A549 (cell line): ENCODE results near the gene SETD9. TPM values are rescaled to one million over a fixed set of nuclear protein-coding genes. Genes with fewer than 3 reads are reported as not detected.

Experiments used
- ATAC-seq, 2 experiments: fragments of 200-7000 bp in 1 of 2; fragments of >200 bp in 1 of 2; cut with Nextera tagmentation in 1 of 2; cut with Tn5 transposase in 1 of 2; 3 replicates each; pipeline versions ENCODE4 v1.8.0 to v1.9.1; 2018 to 2020; ENCODE audit warnings: mild to moderate bottlenecking in 1 of 2, moderate library complexity in 1 of 2
- CTCF ChIA-PET: fragments of 300-600 bp; sonication (Branson Sonifier 250); formaldehyde crosslinking; extraction: SDS; loops from one replicate; lab custom pipeline; 2021; ENCODE audit warnings: antibody characterized with exemption, inconsistent platforms; lab: Yijun Ruan, JAX
- POLR2A ChIA-PET: fragments of 350-600 bp; formaldehyde crosslinking; extraction: SDS; loops from one replicate; lab custom pipeline; 2021; ENCODE audit warnings: antibody characterized with exemption, inconsistent platforms; lab: Yijun Ruan, JAX
- DNase-seq, 2 experiments: peaks; one replicate each; pipeline versions ENCODE4 v3.0.0 to v3.0.0-alpha.2; 2011 to 2016; ENCODE audit warnings: low read depth in 1 of 2, low spot score in 1 of 2
- FAIRE-seq: peaks from 2 replicates; lab custom pipeline; 2011; peaks lifted over from hg19 to GRCh38; lab: Jason Lieb, UNC
- H3K27ac ChIP-seq, 2 experiments: fragments of >200 bp; sonication (Bioruptor Twin); formaldehyde crosslinking; 3 replicates each; pipeline ENCODE4 v1.5.1; 2016 to 2017
- H3K4me1 ChIP-seq: fragments of >200 bp; sonication (Bioruptor Twin); formaldehyde crosslinking; 3 replicates; pipeline ENCODE4 v1.6.1; 2016
- H3K4me2 ChIP-seq: fragments of >200 bp; sonication (Bioruptor Twin); formaldehyde crosslinking; 3 replicates; pipeline ENCODE4 v1.6.1; 2016
- H3K4me3 ChIP-seq: fragments of >200 bp; sonication (Bioruptor Twin); formaldehyde crosslinking; 3 replicates; pipeline ENCODE4 v1.5.1; 2016
- H3K9me3 ChIP-seq: fragments of >200 bp; sonication (Bioruptor Twin); formaldehyde crosslinking; 3 replicates; pipeline ENCODE4 v1.6.1; 2016
- ATOH8 ChIP-seq: fragments of 250-450 bp; sonication (Bioruptor Pico); IDR thresholded peaks from 2 replicates; pipeline ENCODE4 v1.5.0; 2020; ENCODE audit warnings: low read depth, mild to moderate bottlenecking, moderate library complexity
- BCL3 ChIP-seq: fragments of >200 bp; sonication (Bioruptor Twin); formaldehyde crosslinking; IDR thresholded peaks from 3 replicates; pipeline ENCODE4 v1.6.1; 2016
- BHLHE40 ChIP-seq: IDR thresholded peaks from 2 replicates; pipeline ENCODE4 v1.6.1; 2012; ENCODE audit warnings: low read depth, low read length, inconsistent platforms
- CBX2 ChIP-seq: fragments of 200-600 bp; sonication (generic); IDR thresholded peaks from 2 replicates; pipeline ENCODE4 v1.6.1; 2016; ENCODE audit warnings: low read depth, mild to moderate bottlenecking, borderline replicate concordance
- CBX8 ChIP-seq: fragments of 200-600 bp; sonication (generic); IDR thresholded peaks from 2 replicates; pipeline ENCODE4 v1.6.1; 2016
- EHF ChIP-seq: fragments of 250-450 bp; sonication (Bioruptor Pico); IDR thresholded peaks from 2 replicates; pipeline ENCODE4 v1.5.0; 2020; ENCODE audit warnings: mild to moderate bottlenecking
- EHMT2 ChIP-seq: fragments of 200-600 bp; sonication (generic); IDR thresholded peaks from 2 replicates; pipeline ENCODE4 v1.6.1; 2016; ENCODE audit warnings: antibody characterized with exemption, low read depth, mild to moderate bottlenecking, moderate library complexity
- EP300 ChIP-seq, 2 experiments: fragments of >200 bp; sonication (Bioruptor Twin); formaldehyde crosslinking; IDR thresholded peaks; 2 replicates in 1 of 2; 3 replicates in 1 of 2; pipeline ENCODE4 v1.6.1; 2016 to 2017
- ESRRA ChIP-seq: fragments of 150-350 bp; IDR thresholded peaks from 2 replicates; pipeline ENCODE4 v1.6.1; 2014; ENCODE audit warnings: mild to moderate bottlenecking, low read length, borderline replicate concordance
- FOXS1 ChIP-seq: fragments of 250-450 bp; sonication (Bioruptor Pico); IDR thresholded peaks from 2 replicates; pipeline ENCODE4 v1.5.0; 2020; ENCODE audit warnings: mild to moderate bottlenecking, moderate library complexity
- HEYL ChIP-seq: fragments of 250-450 bp; sonication (Bioruptor Pico); IDR thresholded peaks from 2 replicates; pipeline ENCODE4 v1.8.0; 2021; ENCODE audit warnings: mild to moderate bottlenecking, moderate library complexity
- HOXB5 ChIP-seq: fragments of 250-450 bp; sonication (Bioruptor Pico); IDR thresholded peaks from 2 replicates; pipeline ENCODE4 v1.5.0; 2020; ENCODE audit warnings: mild to moderate bottlenecking, moderate library complexity
- JUN ChIP-seq, 2 experiments: fragments of >200 bp; sonication (Bioruptor Twin); formaldehyde crosslinking; IDR thresholded peaks; 2 replicates in 1 of 2; 3 replicates in 1 of 2; pipeline ENCODE4 v1.6.1; 2016 to 2017
- KDM5A ChIP-seq: fragments of 200-600 bp; sonication (generic); IDR thresholded peaks from 2 replicates; pipeline ENCODE4 v1.6.1; 2016; ENCODE audit warnings: antibody characterized with exemption, mild to moderate bottlenecking
- MYC ChIP-seq: IDR thresholded peaks from 2 replicates; pipeline ENCODE4 v1.6.1; 2012; ENCODE audit warnings: mild to moderate bottlenecking, inconsistent platforms, low read length, improper control_type of control experiment, borderline replicate concordance
- NPAS2 ChIP-seq: fragments of 250-450 bp; sonication (Bioruptor Pico); IDR thresholded peaks from 2 replicates; pipeline ENCODE4 v1.8.0; 2022; ENCODE audit warnings: mild to moderate bottlenecking, moderate library complexity, borderline replicate concordance
- PBX3 ChIP-seq: IDR thresholded peaks from 2 replicates; pipeline ENCODE4 v1.6.1; 2012
- POLR2AphosphoS2 ChIP-seq: conservative IDR thresholded peaks from 2 replicates; pipeline ENCODE4 v1.6.1; 2012; ENCODE audit warnings: low read length, improper control_type of control experiment, inconsistent platforms
- RNF2 ChIP-seq: fragments of 200-600 bp; sonication (generic); IDR thresholded peaks from 2 replicates; pipeline ENCODE4 v1.6.1; 2016; ENCODE audit warnings: low read depth, mild to moderate bottlenecking, antibody characterized with exemption, moderate library complexity, borderline replicate concordance
- SREBF2 ChIP-seq: fragments of 450-650 bp; IDR thresholded peaks from 2 replicates; pipeline ENCODE4 v1.6.1; 2014; ENCODE audit warnings: mild to moderate bottlenecking, moderate library complexity
- TFCP2L1 ChIP-seq: fragments of 250-450 bp; sonication (Bioruptor Pico); IDR thresholded peaks from 2 replicates; pipeline ENCODE4 v1.5.0; 2021; ENCODE audit warnings: mild to moderate bottlenecking
- TP53 ChIP-seq: fragments of 250-450 bp; sonication (Bioruptor Pico); IDR thresholded peaks from 2 replicates; pipeline ENCODE4 v1.5.0; 2021; ENCODE audit warnings: mild to moderate bottlenecking, moderate library complexity
- ZSCAN20 ChIP-seq: fragments of 250-450 bp; sonication (Bioruptor Pico); IDR thresholded peaks from 2 replicates; pipeline ENCODE4 v1.8.0; 2022; ENCODE audit warnings: mild to moderate bottlenecking, moderate library complexity
- WGBS: methylation state at CpG from one replicate; pipeline ENCODE4 v1.1.6; 2017; ENCODE audit errors: missing lambda C conversion rate; 5-methylcytosine and 5-hydroxymethylcytosine counted together
- polyA plus RNA-seq, 4 experiments: library from polyadenylated mRNA; depleted of rRNA in 3 of 4; stranded (reverse); fragments of >200 nt; fragmentation: RNase III in 1 of 4; extraction: RNeasy Plus Mini Kit Qiagen cat#74134 plus additional on column Dnase treatment in 1 of 4; gene quantifications; 2 replicates in 3 of 4; 3 replicates in 1 of 4; pipeline ENCODE4 v1.2.3, GENCODE V29; 2011 to 2017

SETD9 gene
- polyA plus RNA-seq, 2 of the 4 experiments (the other 2 are of a cell fraction): 8.5 to 13.1 TPM

DNA sequence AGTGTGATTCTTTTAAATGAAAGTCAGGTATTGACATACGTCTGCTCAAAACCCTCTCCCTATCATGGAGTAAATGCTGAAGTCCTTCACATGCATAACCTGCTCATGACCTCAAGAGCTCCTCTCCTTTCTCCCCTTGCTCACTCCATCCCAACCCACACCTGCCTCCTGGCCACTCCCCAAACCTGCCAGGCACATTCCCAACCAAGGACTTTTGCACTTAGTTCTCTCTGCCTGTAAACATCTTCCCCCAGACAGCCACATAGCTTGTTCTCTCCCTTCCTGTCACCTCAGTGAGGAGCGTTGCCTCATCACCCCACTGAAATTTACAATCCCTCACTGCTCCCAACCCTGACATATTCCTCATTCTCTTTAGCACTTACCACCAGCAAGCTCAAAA lies 8.7 kb downstream of the SETD9 start:
- ATAC-seq: peak; percentile 28 to 34; a peak in 4 of 6 replicates
- TF ChIP-seq PBX3 (no peak), BHLHE40 (no peak), ATOH8 (no peak), RNF2 (no peak), EP300 (IDR thresholded peaks at IDR 0.05) (no peak), CBX2 (no peak), HEYL (CRISPR knock-in tag) (no peak), ESRRA (no peak), BCL3 (no peak)
- 85% methylated on average over 2 of the region's 2 CpGs for WGBS
- ChIA-PET POLR2A (interaction anchor here (1.9 kb wide), 1 partner anchor 8 kb away, joined by 14 read pairs; the partner anchor contains the start of gene SETD9), CTCF (interaction anchor here (0.8 to 2.2 kb wide), 6 partner anchors 9 to 21 kb away, joined by 3 to 9 read pairs (median 3); partner anchors contain the start of gene SETD9)
- H3K4me3 ChIP-seq: no peak overlapping the region
- no peaks in the 10 kb centered on the region for H3K4me1 ChIP-seq
- H3K27ac ChIP-seq: no peak overlapping the region
- DNase-seq: no peak
- H3K4me2 ChIP-seq: no peak overlapping the region
- FAIRE-seq: no peak
- H3K9me3 ChIP-seq: no peaks in the 10 kb centered on the region

DNA sequence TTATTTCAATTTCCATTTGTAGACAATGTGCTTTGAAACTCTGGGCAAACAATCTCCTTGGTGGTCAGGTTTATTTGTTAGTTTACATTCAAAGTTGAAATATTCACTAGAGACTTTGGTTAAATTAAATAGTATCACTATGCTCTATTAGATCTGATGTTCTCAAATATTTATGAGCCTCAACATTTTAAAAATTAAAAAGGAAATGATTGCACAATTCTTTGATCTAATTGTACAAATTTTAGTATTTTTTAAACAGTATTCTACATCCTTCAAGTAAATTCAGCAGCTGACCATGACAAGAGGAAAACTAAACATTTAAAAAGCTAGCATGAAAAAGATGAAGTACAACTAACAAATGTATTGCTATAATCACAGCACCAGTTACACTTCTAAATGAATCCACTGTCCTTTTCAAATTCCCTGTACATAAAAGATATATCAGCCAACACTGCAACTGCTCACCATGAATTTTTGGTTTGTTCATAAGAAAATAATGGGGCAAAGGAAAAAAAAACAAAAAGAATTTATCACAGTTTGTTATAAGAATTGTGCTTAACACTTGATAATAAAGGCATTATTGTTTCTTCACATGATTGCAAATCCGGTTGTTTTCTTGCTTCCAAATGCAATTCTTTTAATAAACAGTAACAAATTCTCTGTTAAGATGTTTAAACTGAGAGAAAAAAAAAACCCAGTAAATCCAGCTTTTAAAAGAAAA lies 10.7 kb downstream of the SETD9 start:
- ChIA-PET POLR2A (interaction anchor here (1.7 kb wide), 1 partner anchor 10 kb away, joined by 11 read pairs; the partner anchor contains the start of gene SETD9), CTCF (interaction anchor here (1.0 to 1.4 kb wide), 2 partner anchors 19 to 218 kb away, joined by 4 to 7 read pairs; no protein-coding TSS in a partner anchor)
- 90% methylated on average over 1 of the region's 1 CpG for WGBS
- H3K4me2 ChIP-seq: no peak overlapping the region
- FAIRE-seq (no peak), DNase-seq (no peak), ATAC-seq (no peak)
- no peak overlapping the region for H3K27ac ChIP-seq
- TF ChIP-seq EHF: no peak
- TF ChIP-seq ZSCAN20 (CRISPR knock-in tag): no peak
- TF ChIP-seq RNF2: no peak
- TF ChIP-seq MYC: no peak
- TF ChIP-seq KDM5A: no peak
- TF ChIP-seq FOXS1 (CRISPR knock-in tag): no peak
- no peak for TF ChIP-seq HOXB5 (CRISPR knock-in tag)
- no peak for TF ChIP-seq JUN (IDR thresholded peaks at IDR 0.05)
- TF ChIP-seq CBX8: no peak
- no peak for TF ChIP-seq POLR2AphosphoS2
- TF ChIP-seq BHLHE40: no peak
- TF ChIP-seq TP53 (CRISPR knock-in tag): no peak
- TF ChIP-seq NPAS2 (CRISPR knock-in tag): no peak
- no peak for TF ChIP-seq SREBF2
- no peak for TF ChIP-seq EHMT2
- TF ChIP-seq TFCP2L1 (CRISPR knock-in tag): no peak
- no peaks in the 10 kb centered on the region for H3K4me1 ChIP-seq
- H3K9me3 ChIP-seq: no peaks in the 10 kb centered on the region
- H3K4me3 ChIP-seq: no peak overlapping the region
